VCaP (cell line): ENCODE results near the gene ATP6V1B1.
"Not testable (repeated sequence)": the region's sequence is repeated elsewhere in the genome, so short reads cannot be mapped to it uniquely, and the experiment has no call there.

ENCODE experiments used
- H3K27ac ChIP-seq: fragments of 450-650 bp; 2 replicates; pipeline ENCODE4 v1.5.1; 2017
- TF ChIP-seq, protein P1 (sequence below): fragments of 450-650 bp; conservative IDR thresholded peaks from 2 replicates; pipeline ENCODE4 v1.5.1; 2017; ENCODE audit warnings: mild to moderate bottlenecking, moderate library complexity

Gene ATP6V1B1

DNA sequence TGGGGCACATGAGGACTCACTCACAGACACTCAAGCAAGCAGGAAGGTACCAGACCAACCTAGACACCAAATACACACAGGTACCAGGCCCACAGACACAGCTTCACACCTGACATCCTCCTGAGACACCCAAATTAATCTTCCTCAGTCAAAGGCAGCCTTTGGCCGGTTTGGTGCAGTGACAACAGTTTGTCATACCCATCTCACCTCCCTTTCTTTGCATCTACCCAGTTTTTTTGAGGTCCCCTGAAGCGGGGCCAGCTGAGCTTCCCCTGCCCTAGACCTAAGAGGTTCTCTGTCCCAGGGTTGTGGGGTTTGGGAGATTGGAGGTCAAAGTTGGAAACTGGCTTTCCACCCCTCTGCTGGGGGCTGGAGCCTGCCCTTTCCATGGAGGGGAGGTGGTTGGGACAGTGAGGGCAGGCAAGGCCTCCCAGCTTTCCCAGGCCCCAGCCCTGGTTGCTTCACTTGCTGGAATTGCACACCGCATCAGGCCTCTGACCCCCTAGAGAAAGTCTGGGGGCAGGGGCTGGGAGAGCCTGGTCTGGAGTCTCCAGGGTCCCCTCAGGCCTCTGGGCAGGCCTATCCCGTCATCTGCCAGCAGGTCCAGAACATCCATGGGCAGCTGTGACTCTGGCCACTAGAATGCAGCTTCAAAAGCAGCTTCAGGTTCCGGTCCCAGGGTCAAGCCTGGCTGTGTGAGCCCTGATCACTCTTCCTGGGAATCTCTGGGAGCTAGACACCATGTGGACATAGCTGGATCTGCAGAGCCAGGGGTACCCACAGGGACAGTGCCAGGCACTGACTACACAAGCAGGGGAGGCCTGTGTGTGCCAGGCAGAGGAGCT is 71.5 kb downstream of the ATP6V1B1 start:
- H3K27ac ChIP-seq = no peak overlapping the region
- TF ChIP-seq, protein P1, sequence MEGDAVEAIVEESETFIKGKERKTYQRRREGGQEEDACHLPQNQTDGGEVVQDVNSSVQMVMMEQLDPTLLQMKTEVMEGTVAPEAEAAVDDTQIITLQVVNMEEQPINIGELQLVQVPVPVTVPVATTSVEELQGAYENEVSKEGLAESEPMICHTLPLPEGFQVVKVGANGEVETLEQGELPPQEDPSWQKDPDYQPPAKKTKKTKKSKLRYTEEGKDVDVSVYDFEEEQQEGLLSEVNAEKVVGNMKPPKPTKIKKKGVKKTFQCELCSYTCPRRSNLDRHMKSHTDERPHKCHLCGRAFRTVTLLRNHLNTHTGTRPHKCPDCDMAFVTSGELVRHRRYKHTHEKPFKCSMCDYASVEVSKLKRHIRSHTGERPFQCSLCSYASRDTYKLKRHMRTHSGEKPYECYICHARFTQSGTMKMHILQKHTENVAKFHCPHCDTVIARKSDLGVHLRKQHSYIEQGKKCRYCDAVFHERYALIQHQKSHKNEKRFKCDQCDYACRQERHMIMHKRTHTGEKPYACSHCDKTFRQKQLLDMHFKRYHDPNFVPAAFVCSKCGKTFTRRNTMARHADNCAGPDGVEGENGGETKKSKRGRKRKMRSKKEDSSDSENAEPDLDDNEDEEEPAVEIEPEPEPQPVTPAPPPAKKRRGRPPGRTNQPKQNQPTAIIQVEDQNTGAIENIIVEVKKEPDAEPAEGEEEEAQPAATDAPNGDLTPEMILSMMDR = no peak

DNA sequence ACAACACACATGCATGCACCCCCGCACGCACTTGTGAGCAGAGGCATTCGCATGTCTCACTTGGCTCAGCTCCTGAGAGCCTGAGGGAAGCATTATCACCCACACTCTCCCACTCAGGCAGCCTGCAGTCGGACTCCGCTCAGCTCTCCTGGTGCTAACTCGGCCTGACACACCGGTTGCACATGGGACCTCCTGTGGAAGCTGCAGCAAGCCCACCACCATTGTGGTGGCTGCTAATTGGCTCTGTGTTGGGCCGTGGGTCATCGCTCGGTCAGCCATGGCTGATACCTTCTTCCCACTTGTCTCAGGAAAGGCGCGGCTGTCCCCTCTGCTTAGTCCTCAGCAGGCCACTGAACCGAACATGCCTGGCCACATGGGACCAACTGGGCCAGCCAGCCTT is 72.6 kb downstream of the ATP6V1B1 start:
- no peak overlapping the region for H3K27ac ChIP-seq
- TF ChIP-seq, protein P1 = no peak

DNA sequence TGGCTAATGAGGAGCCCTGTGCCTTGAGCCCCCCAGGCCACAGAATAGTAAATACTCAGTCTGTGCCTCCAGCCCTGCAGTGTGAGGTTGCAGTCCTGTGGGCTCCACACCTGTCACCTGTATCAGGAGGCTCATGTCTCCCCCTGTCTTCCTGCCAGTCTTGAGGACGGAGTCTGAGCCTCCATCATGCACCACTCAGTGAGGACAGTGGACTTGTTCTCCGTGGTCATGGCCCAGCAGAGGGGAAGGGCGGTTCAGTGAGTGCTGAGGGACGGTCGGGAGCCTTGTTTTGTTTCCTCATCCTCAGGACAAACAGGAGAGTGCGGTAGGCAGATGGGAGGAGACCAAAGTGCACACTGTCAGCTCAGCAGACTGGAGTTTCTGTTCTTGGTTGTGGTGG is 76.1 kb downstream of the ATP6V1B1 start:
- H3K27ac ChIP-seq = not testable (repeated sequence)
